Umbilical cord (tissue), 2 donors: ENCODE data around the gene MCUB. TPM values are rescaled to one million over a fixed set of nuclear protein-coding genes. Genes with fewer than 3 reads are reported as not detected.
"Not testable (repeated sequence)": the region's sequence is repeated elsewhere in the genome, so short reads cannot be mapped to it uniquely, and the experiment has no call there.

Experiments
- DNase-seq: peaks from one replicate; pipeline ENCODE4 v3.0.0-alpha.2; 2015; ENCODE audit warnings: low spot score
- total RNA-seq: library from RNA; depleted of rRNA; stranded (reverse); fragments of >200 nt; gene quantifications from one replicate; pipeline ENCODE4 v1.2.3, GENCODE V29; 2014; ENCODE audit warnings: low replicate concordance; ENCODE audit not compliant: insufficient read depth

The MCUB gene, protein sequence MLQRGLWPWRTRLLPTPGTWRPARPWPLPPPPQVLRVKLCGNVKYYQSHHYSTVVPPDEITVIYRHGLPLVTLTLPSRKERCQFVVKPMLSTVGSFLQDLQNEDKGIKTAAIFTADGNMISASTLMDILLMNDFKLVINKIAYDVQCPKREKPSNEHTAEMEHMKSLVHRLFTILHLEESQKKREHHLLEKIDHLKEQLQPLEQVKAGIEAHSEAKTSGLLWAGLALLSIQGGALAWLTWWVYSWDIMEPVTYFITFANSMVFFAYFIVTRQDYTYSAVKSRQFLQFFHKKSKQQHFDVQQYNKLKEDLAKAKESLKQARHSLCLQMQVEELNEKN
- total RNA-seq, result 19.0 TPM

DNA sequence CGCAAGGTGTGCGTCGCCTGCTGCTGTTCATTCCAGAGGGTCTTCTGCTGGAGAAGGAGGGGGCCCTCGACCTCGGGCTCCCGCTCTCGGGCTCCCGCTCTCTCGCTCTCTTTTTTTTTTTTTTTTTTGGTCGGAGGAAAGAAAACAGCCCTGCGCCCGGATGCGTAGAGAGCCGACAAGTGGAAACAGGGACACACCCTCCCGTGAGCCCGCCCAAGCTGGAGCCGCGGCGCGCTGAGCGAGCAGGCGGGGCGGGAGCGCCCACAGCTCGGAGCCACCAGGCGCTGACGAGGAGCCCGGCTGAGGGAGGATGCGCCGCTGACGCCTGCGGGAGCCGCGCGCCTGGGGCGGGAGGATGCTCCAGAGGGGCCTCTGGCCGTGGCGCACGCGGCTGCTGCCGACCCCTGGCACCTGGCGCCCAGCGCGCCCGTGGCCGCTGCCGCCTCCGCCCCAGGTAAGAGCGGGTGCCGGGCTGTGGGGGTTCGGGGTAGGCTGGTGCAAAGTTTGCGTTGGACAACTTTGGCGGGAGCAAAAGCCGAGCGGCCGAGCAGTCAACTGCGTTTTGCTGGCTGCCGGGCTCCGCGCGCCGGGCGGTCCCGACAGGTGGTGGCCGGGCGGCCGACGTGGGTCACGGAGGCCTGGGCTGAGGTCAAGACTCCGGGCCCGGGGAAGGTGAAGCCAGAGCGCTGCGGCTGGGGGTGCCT is at the start of gene MCUB:
Gene MCUB (plus strand): TSS at position 264 of the 704 bp plus-strand sequence. CDS start 92 bp downstream, at position 356.
- DNase-seq, result peak; percentile 86

DNA sequence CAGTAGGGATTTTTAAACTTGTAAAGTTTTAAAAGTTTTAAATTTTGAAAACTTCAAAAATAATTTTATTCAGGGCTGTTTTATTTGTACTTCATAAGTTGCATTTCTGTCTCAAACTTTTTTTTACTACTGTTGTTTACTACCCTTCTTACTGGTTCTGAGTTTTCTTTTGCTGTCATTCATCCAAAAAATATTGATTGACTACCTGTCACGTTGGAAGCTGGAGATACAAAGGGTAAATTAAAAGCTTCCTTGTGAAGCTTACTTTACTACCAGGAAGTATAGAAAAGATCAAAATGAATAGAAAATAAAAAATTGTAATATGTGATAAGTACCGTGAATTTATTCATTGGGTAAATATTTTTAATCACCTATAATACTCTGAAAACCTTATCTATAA is 49.4 kb upstream of the MCUB start:
- no peak for DNase-seq

DNA sequence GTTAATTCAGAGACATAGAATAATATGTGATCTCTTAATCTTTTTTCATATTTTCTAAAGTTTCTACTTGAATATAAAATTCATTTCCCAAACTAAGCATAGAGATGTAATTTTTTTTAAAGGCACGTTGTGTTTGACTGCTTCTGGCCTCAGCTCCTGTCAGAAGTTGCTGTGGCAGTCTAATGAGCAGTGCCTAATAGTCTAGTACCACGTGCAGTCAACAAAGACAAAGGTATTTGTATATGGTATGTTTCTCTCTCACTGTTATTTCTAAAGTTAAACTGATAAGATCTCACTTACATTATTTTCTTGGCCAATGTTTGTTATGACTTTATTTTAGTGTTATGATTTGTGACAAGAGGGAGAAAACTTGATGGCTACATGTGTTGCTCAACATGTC is 48.6 kb upstream of the MCUB start:
- no peak for DNase-seq

DNA sequence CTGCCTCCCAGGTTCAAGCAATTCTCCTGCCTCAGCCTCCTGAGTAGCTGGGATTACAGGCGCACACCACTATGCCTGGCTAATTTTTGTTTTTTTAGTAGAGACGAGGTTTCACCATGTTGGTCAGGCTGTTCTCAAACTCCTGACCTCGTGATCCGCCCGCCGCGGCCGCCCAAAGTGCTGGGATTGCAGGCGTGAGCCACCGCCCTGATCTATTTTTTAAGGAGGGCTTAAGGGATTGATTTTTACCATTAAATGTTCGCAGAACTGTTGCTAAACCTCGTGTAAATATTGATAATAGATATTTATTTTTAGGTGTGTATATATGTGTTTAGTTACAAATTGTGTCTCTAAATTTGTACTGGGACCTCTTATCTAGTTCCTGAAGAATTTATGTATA is 46.7 kb upstream of the MCUB start:
- not testable (repeated sequence) for DNase-seq

DNA sequence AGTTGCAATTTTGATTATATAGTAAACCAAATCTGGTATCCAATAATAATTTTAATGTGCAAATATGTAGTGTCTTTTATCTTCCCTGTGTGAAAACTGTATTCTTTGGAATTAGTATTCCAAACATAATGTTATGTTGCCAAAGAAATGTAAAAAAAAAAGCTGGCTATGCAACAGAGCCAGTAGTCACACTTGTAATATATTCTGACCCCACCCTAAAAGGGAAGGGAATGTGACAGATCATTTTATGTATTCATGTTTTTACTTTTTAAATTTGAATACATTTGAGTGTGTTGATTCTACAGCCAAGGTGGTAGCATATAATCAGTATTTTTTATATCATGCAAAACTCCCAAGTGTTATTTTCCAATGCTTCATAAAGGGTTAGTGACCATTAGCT is 27.9 kb upstream of the MCUB start:
- no peak for DNase-seq

DNA sequence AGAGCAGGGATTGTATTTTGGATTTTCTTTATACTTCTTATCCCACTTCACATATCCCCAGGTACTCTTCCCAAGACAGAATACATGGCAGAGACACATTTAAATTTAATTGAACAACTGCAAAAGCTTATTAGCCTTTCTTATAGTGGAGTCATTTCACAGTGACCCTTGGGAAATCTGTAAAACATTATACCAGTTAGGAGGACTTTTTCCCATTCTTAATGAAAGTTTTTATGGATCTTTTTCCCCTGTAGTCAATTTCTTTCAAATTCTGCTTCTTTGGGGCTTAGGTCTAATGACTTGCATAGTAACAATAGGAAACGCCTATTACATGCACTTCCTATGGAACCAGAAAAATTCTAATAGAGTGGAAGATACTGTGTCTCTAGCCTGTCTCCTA is 14.6 kb upstream of the MCUB start:
- no peak for DNase-seq

DNA sequence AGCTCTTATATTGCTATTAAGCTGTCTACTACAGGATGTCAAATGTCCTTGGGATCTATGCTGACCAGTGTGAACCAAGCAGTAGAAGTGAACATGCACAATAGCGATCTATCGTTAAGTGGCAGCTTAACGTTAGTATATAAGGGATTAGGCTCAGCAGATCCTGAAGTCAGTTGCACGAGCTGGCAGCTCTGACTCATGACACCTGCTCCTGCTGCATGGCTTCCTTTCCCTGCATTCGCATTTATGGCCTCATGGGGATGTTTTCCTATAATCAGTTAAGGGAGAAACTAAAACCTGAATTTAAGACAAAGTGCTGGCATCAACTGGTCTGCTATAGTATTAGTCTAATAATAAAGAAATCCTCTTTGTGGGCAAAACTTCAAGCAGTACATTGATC is 12.7 kb upstream of the MCUB start:
- DNase-seq, result no peak

DNA sequence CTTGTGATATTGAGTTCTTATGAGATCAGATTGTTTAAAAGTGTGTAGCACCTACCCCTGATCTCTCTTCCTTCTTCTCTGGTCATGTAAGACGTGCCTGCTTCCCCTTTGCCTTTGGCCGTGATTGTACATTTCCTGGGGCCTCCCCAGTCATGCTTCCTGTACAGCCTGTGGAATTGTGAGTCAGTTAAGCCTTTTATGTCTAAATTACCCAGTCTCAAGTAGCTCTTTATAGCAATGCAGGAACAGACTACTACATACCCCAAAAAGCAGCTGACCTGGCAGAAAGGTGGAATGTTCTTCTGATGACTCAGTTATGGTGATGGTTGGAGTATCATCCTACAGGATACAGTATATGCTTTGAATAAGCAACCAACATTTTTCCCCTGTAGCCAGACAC is 11.4 kb upstream of the MCUB start:
- peak; percentile 28 for DNase-seq

DNA sequence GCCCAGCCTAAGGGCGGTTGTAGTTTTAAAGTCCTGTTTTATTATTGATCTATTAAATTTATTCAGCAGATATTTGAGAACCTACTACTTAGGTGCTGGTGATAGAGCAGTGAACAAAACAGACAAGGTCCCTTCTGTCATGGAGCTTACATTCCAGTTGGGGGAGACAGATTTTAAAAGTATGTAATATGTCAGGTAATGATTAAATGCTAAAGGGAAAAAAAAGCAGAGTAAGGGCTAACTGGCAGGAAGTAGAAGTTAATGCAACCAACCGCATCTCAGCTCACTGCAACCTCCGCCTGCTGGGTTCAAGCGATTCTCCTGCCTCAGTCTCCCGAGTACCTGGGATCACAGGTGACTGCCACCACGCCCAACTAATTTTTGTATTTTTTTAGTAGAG is 7.8 kb upstream of the MCUB start:
- no peak for DNase-seq

DNA sequence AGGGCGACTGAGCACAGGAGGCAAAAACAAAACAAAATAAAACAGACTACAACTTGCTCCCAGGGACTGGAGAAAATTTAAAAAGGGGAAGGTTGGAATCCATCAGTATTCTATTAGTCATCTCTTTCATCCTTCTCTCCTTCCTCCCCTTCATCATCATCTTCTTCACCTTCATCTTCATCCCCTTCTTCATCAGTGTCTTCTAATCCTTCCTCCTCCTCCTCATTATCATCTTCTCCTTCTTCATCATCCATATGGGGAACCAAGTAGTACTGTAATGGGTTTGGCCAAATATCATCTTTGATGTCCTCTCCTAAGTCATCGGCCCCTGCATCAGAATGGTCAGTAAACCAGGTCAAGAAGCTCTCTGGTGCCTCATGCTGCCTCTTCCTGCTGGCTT is 6.9 kb upstream of the MCUB start:
- no peak for DNase-seq

DNA sequence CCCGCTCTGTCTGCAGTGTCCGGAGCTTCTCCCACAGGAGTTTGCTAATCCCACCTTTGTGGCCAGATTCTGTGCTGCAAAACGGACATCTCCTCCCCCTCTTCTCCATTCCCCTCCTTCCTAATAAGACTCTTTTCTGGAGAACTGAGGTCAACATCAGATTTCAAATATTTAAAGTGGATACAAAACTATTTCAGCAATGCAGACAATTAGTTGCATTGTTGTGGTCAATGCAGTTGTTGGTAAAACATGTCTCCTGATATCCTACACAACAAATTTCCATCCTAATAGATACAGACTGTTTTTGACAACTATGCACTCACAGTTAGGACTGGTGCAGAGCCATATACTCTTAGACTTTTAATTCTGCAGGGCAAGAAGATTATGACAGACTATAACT is 5.1 kb upstream of the MCUB start:
- DNase-seq, result no peak

DNA sequence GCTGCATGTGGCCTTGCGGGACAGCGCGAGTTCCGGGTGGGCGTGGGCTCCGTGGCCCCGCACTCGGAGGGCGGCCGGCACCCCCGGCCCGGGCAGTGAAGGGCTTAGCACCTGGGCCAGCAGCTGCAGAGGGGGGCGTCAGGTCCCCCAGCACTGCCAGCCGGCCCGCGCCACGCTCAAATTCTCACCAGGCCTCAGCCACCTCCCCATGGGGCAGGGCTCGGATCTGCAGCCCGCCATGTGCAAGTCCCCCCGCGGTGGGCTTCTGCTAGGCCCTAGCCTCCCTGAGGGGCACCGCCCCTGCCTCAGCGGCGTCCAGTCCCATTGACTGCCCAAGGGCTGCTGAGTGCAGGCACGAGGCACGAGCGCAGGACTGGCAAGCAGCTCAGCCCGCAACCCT is 2.6 kb upstream of the MCUB start:
- no peak for DNase-seq

DNA sequence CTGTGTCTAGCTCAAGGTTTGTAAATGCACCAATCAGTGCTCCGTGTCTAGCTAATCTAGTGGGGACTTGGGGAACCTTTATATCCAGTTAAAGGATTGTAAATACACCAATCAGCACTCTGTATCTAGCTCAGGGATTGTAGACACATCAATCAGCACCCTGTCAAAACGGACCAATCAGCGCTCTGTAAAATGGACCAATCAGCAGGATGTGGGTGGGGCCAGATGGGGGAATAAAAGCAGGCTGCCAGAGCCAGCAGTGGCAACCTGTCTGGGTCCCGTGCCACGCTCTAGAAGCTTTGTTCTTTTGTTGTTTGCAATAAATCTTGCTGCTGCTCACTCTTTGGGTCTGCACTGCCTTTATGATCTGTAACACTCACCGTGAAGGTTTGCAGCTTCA is 2.0 kb upstream of the MCUB start:
- DNase-seq, result not testable (repeated sequence)

DNA sequence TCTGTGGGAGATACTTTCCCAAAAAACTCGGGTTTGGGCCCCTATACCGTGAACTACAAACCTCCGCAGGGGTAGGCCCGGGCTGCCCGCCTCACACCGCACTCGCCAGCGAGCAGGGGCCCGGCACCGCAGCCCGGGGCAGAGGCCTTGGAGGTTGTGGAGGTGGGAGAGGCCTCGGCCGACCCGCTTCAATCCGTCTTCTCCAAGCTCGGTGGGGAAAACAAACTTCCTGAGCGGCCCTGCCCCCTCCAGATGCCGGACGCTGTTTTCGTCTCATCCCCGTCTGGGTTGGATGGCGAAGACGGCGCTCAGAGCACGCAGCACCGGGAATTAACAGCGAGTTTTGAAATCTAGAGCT is 442 bp upstream of the MCUB start:
- DNase-seq, result no peak

DNA sequence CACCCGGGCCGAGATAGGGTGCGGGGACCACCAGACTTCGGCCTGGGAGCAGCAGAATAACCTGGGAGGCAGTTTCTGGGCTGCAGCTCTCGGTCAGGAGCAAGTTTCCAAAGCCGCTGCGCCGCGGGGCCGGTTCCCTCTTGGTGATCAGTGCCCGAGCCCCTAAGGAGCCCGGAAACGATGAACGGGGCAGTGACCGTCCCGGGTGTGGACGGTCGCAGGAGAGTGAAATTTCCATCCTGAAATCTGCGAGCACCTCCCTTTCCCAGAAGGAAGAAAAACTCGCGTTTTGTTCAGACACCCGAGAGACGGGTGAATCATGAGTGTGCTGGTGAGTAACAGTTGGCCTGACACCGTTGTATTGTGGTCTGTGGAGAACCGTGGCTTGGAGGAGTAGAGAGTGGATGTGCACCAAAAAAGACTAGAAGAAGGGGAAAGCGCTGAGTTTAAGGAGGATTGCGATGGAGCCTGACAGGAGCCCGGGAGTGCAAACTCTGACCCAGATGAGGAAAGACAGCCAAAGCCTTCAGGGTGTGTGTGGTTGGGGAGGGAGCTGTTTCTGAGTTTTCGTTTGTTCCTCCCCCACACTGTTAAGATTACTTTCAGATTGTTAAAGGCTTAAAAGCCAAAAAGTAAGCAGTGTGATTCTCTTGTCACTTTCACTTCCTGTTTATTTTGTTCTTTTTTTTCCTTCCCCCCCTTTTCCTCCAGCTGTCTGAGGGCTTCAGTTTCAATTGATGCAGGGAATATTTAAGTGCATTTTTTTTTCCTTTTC is 828 bp downstream of the MCUB start:
- DNase-seq, result peak; percentile 46

DNA sequence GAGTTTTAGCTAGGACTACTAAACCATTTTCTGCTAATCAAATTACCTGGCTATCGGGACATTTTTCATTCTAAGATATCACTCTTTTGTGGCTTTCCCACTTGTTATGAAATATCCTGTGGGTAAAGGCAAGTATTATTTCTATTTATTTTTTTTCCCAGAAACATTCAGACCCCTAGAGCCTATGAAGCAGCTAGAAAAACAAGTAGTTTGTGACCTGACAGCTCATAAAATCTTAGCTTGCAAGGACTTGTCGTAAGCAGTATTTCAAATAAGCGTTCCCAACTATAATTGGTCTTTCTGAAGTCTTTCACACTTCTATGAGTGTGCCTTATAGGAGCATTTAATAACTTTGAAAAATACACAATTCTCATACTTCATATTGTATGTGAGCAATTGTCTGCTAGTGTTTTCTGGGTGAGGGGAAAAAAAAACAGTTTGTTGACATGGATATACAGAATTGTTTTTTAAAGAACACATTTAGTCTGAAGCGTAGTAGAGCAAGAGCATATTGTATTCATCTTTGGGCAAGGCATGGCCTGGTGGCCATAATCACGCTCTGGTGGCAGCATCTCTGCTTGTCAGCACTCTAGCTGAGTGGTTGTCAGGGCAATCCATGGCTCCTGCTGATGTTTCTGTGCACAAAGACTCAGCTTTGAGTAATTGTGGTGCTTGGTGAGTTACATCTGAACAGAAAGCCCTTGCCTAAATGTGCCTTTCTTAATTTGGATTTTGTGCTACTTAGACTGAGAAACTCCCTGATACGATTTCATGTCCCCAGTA is 2.6 kb downstream of the MCUB start:
- DNase-seq, result peak; percentile 10

DNA sequence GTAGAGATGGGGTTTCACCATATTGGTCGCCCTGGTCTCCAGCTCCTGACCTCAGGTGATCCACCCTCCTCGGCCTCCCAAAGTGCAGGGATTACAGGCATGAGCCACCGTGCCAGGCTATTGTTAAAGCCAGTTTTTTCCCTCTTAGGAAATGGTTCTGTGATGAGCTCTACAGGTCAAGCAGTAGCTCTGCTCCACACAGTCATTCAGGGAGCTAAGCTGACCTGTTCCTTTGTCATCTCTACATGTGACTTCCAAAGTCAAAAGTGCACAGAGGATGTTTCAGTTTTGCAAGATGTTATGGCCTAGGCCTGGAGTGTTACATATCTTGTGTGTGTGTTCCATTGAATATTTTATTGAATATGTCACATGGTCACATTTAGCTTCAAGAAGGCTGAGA is 11.4 kb downstream of the MCUB start:
- no peak for DNase-seq

DNA sequence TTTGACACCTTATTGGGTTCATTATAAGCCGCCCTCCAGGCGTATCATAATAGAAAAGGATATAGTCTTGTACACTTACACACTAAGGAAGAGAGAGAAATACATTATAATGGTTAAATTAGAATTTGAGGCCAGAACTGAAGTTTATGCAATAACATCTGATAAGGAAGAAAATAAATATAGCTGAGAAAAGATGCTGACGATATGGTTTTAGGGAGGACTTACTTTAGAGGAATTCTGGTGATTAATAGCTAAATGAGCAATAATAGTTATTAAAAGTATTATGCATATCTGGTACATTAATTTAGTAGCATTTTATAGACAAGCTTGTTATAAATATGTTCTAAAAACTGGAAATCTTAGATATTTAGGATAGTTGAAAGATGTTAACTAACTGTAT is 12.1 kb downstream of the MCUB start:
- DNase-seq, result no peak

DNA sequence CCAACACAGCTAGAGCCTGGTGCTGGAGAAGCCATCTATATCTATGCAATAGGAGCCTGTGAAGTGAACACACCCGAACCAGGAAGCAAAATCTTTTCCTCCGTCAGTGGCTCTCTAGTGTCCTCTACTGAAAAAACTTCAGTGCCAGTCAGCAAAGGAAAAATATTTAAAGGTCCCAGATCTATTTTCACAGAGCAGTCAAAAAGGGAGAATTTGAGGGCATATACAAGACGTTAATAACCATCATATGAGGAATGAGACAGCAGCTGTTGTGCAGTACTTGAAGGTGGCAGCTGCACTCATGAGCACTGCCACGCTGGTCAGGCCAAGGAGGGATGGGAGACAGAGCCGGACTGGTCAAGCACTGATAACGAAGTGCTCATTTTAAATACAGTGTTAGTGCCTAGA is 14.4 kb downstream of the MCUB start:
- DNase-seq, result no peak

DNA sequence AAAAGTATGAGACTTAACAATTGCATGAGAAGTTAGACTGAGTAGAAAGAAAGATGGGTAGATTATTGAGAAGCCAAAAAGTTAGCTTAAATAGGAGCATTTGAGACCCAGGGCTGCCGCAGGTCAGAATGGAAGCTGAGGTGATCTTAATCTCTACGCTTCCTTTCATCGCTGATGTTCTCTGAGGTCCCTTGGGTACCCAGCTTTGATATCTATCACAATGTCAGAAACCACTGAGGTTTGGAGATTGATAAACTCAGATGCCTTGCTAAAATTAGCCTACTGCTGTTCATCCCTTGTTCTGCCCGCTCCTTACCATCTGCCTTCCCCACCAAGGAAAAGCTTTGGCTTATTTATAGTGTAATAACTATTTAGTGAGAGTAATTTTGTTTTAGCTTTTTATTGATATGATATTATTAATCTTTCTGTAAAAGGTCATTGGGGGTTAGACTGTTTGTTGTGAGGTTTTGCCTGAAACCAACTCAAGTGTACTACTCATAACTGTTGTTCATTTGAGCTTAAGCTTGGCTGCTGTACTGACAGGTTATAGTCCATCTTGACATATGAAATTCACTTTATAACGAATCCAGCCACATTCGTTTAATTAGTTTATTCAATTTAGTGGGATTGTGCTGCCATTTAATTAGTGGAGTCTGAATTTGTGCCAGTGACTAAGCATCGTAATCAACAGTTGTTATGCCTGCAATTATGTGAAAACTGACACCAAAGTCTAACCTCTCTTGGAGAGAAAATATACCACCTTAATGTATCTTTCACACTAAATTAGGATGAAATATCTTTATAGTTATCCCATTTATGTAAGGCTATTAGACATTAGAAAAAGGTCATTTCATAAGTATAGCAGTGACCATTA is 15.1 kb downstream of the MCUB start:
- no peak for DNase-seq

DNA sequence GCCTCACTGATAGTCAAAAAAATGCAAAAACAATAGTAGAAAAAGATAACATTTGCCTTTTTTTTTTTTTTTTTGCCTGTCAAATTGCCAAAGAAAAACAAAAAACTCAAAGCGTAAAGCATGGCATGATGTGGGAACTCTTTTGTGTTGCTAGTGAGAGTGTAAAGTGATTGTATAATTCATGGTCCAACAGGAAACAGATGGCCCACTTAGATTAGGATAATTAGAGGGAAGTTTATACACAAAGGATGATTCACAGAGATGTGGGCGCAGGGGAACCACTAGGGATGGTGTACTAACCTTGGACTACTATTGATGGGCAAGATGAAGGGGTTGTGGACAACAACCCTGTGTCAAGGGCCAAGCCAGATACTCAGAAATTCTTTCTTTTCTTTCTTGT is 16.4 kb downstream of the MCUB start:
- peak; percentile 15 for DNase-seq
